B cell (primary cell): ENCODE results near the gene KDM3B. TPM values are rescaled to one million over a fixed set of nuclear protein-coding genes. Genes with fewer than 3 reads are reported as not detected.
A peak's percentile ranks its signal among the peaks of the same experiment; 100 is the strongest.

Experiments
- ATAC-seq: fragments of 200-7000 bp; cut with Tn5 transposase; one replicate; pipeline ENCODE4 v1.10.0; 2021; ENCODE audit warnings: low read depth, mild to moderate bottlenecking, moderate number of reproducible peaks, moderate library complexity
- CTCF ChIA-PET: fragments of 350-600 bp; sonication (Branson Sonifier 250); formaldehyde crosslinking; loops from one replicate; lab custom pipeline; 2021; ENCODE audit warnings: antibody characterized with exemption, inconsistent platforms; lab: Charles Lee
- POLR2A ChIA-PET: fragments of 350-600 bp; sonication (Branson Sonifier 250); formaldehyde crosslinking; loops from one replicate; lab custom pipeline; 2021; ENCODE audit warnings: antibody characterized with exemption; lab: Charles Lee
- DNase-seq: peaks from one replicate; pipeline ENCODE4 v3.0.0; 2013
- H2AFZ ChIP-seq: 2 replicates; pipeline ENCODE4 v1.6.1; 2012; ENCODE audit warnings: mild to moderate bottlenecking, low read depth, low read length; ENCODE audit not compliant: insufficient read depth, poor library complexity, severe bottlenecking
- H3K27ac ChIP-seq, 2 donors: 1 replicate in 1 of 2; 2 replicates in 1 of 2; pipeline ENCODE4 v1.5.1; 2012 to 2013; ENCODE audit warnings: low read length in 2 of 2, mild to moderate bottlenecking in 2 of 2, moderate library complexity in 1 of 2
- H3K27me3 ChIP-seq, 4 experiments: fragments of 200-600 bp in 1 of 4; sonication (generic) in 1 of 4; replicated peaks in 1 of 4; 1 replicate in 2 of 4; 2 replicates in 2 of 4; pipeline versions ENCODE4 v1.6.1 to v1.7.0; 2013 to 2016; ENCODE audit warnings: low read length in 3 of 4, mild to moderate bottlenecking in 2 of 4, mixed read lengths in 1 of 4, moderate library complexity in 1 of 4; ENCODE audit not compliant: insufficient read depth in 4 of 4, control insufficient read depth in 3 of 4; ENCODE audit errors: control extremely low read depth in 1 of 4
- H3K36me3 ChIP-seq, 2 experiments: replicated peaks in 1 of 2; 1 replicate in 1 of 2; 2 replicates in 1 of 2; pipeline versions ENCODE4 v1.6.1 to v1.7.1; 2013; ENCODE audit warnings: low read length in 1 of 2; ENCODE audit not compliant: insufficient read depth in 2 of 2, control insufficient read depth in 1 of 2; ENCODE audit errors: control extremely low read depth in 1 of 2, extremely low read depth in 1 of 2
- H3K4me1 ChIP-seq, 2 donors: fragments of 200-600 bp in 1 of 2; sonication (generic) in 1 of 2; 1 replicate in 1 of 2; 2 replicates in 1 of 2; pipeline versions ENCODE4 v1.5.1 to v1.6.1; 2013 to 2017; ENCODE audit warnings: low read length in 2 of 2; ENCODE audit not compliant: control insufficient read depth in 2 of 2, insufficient read depth in 2 of 2
- H3K4me2 ChIP-seq: replicated peaks from 2 replicates; pipeline ENCODE3; 2012; ENCODE audit warnings: mild to moderate bottlenecking, low read depth, low read length; ENCODE audit not compliant: poor library complexity, severe bottlenecking
- H3K4me3 ChIP-seq, 5 experiments: fragments of 200-600 bp in 1 of 5; sonication (generic) in 1 of 5; 1 replicate in 3 of 5; 2 replicates in 2 of 5; pipeline versions ENCODE4 v1.5.1 to v1.7.0; 2011 to 2016; ENCODE audit warnings: low read length in 4 of 5, mild to moderate bottlenecking in 4 of 5, low read depth in 2 of 5, control low read depth in 1 of 5, moderate library complexity in 1 of 5; ENCODE audit not compliant: insufficient read depth in 1 of 5; ENCODE audit errors: control extremely low read depth in 1 of 5, extremely low read depth in 1 of 5
- H3K79me2 ChIP-seq: fragments of 200-600 bp; sonication (generic); one replicate; pipeline ENCODE4 v1.6.0; 2016; ENCODE audit warnings: low read length; ENCODE audit not compliant: control insufficient read depth, insufficient read depth
- H3K9ac ChIP-seq: fragments of 200-600 bp; sonication (generic); 2 replicates; pipeline ENCODE4 v1.6.1; 2017; ENCODE audit warnings: mild to moderate bottlenecking, low read length, moderate library complexity
- H3K9me3 ChIP-seq, 3 donors: one replicate each; pipeline versions ENCODE4 v1.6.1 to v1.7.1; 2013; ENCODE audit warnings: low read length in 2 of 3; ENCODE audit not compliant: control insufficient read depth in 2 of 3, insufficient read depth in 1 of 3; ENCODE audit errors: control extremely low read depth in 1 of 3
- H4K20me1 ChIP-seq: 2 replicates; pipeline ENCODE4 v1.6.0; 2012; ENCODE audit warnings: mild to moderate bottlenecking, low read length; ENCODE audit not compliant: insufficient read depth, control insufficient read depth, poor library complexity, severe bottlenecking
- H3K27ac Mint-ChIP-seq: one replicate; pipeline ENCODE4 v1.8.0; 2021; ENCODE audit warnings: mixed read lengths
- H3K27me3 Mint-ChIP-seq: one replicate; pipeline ENCODE4 v1.8.0; 2021; ENCODE audit warnings: mixed read lengths
- H3K4me1 Mint-ChIP-seq: one replicate; pipeline ENCODE4 v1.8.0; 2021; ENCODE audit warnings: mixed read lengths
- H3K4me3 Mint-ChIP-seq: one replicate; pipeline ENCODE4 v1.8.0; 2021; ENCODE audit warnings: mixed read lengths
- H3K9me3 Mint-ChIP-seq: one replicate; pipeline ENCODE4 v1.8.0; 2022; ENCODE audit warnings: mixed read lengths; ENCODE audit not compliant: insufficient read depth
- CTCF ChIP-seq: fragments of 200-600 bp; IDR thresholded peaks from one replicate; pipeline ENCODE4 v1.8.0; 2022; ENCODE audit warnings: antibody characterized with exemption, mild to moderate bottlenecking
- EZH2 ChIP-seq: IDR thresholded peaks from 2 replicates; pipeline ENCODE4 v1.6.1; 2012; ENCODE audit warnings: borderline replicate concordance, low read depth, mild to moderate bottlenecking, moderate library complexity, low read length; ENCODE audit not compliant: insufficient read depth, poor library complexity, severe bottlenecking
- WGBS: methylation state at CpG from one replicate; pipeline ENCODE4 v1.1.5; 2013; ENCODE audit warnings: missing lambda C conversion rate; ENCODE audit not compliant: insufficient coverage; 5-methylcytosine and 5-hydroxymethylcytosine counted together
- intact Hi-C: fragments of 100-400 bp; cut with micrococcal nuclease; formaldehyde crosslinking; loops from one replicate; pipeline ENCODE4 v1.10.0; 2022
- polyA plus RNA-seq: library from polyadenylated mRNA; depleted of rRNA; stranded (reverse); fragments of >200 nt; gene quantifications from 2 replicates; pipeline ENCODE4 v1.2.3, GENCODE V29; 2012
- total RNA-seq, 2 donors: library from RNA; stranded (reverse); fragments of 120-200 nt in 1 of 2; gene quantifications; 1 replicate in 1 of 2; 2 replicates in 1 of 2; pipeline versions ENCODE4 v1.2.3 to v1.2.4, GENCODE V29; 2013 to 2022

The KDM3B gene
- total and polyA plus RNA-seq, 2 donors (not counting 1 experiment from before 2014, with no cell fraction given), result 41.8 to 99.9 TPM

- Histone ChIP-seq H4K20me1 (no peaks in the 10 kb centered on the region), H3K4me1 (peaks cover 19 to 38% of the 10 kb centered on the region in 2 donors), H2AFZ (no peak overlapping the region), H3K27me3 (no peaks in the 10 kb centered on the region), H3K79me2 (no peaks in the 10 kb centered on the region), H3K36me3 (no peaks in the 10 kb centered on the region), H3K4me3 (no peak overlapping the region), H3K9ac (no peak overlapping the region), H3K9me3 (peaks cover 0 to 4% (median 0%) of the 10 kb centered on the region in 3 donors), H3K4me2 (no peak overlapping the region), H3K27ac (no peak overlapping the region)
- DNase-seq (no peak), ATAC-seq (no peak)
- ChIA-PET POLR2A (interaction anchor here (0.5 to 0.6 kb wide), 2 partner anchors 10 to 22 kb away, joined by 3 to 4 read pairs; no protein-coding TSS in a partner anchor), CTCF (interaction anchor here (6.9 to 9.3 kb wide), 2 partner anchors 11 to 43 kb away, joined by 43 to 65 read pairs; no protein-coding TSS in a partner anchor)
- 82% methylated on average over 4 of the region's 4 CpGs for WGBS
- Mint-ChIP-seq H3K9me3 (no peaks in the 10 kb centered on the region), H3K4me3 (no peak overlapping the region), H3K4me1 (peaks cover 35% of the 10 kb centered on the region), H3K27me3 (no peaks in the 10 kb centered on the region), H3K27ac (peak overlapping the region; percentile 27)
- no peak for TF ChIP-seq EZH2
- TF ChIP-seq CTCF, result no peak
- intact Hi-C loops, result loop anchor here (10.0 kb wide), 1 partner anchor 945 kb away; the partner anchor contains the start of gene SPATA24
Observed at GRCh38 chr5:138460032-138460693, 107.7 kb downstream of the KDM3B start.
